BE2C (cell line): ENCODE results near the gene TMCC2.
"Not testable (repeated sequence)": the region's sequence is repeated elsewhere in the genome, so short reads cannot be mapped to it uniquely, and the experiment has no call there.

Source experiments
- DNase-seq: peaks from one replicate; pipeline ENCODE4 v3.0.0-alpha.2; 2020
- H3K27me3 ChIP-seq: fragments of 250-450 bp; sonication (Bioruptor Pico); 2 replicates; pipeline ENCODE4 v1.5.1; 2020; ENCODE audit warnings: mild to moderate bottlenecking
- H3K36me3 ChIP-seq: fragments of 250-450 bp; sonication (Bioruptor Pico); 2 replicates; pipeline ENCODE4 v1.5.1; 2020; ENCODE audit warnings: mild to moderate bottlenecking
- H3K4me1 ChIP-seq: fragments of 250-450 bp; sonication (Bioruptor Pico); 2 replicates; pipeline ENCODE4 v1.5.1; 2020
- H3K4me3 ChIP-seq: 2 replicates; pipeline ENCODE4 v1.5.1; 2011; ENCODE audit warnings: low read depth, low read length
- H3K9me3 ChIP-seq: fragments of 250-450 bp; sonication (Bioruptor Pico); 2 replicates; pipeline ENCODE4 v1.5.1; 2020
- TF ChIP-seq, protein P1 (sequence below): IDR thresholded peaks from 2 replicates; pipeline ENCODE4 v1.5.1; 2012; ENCODE audit warnings: mild to moderate bottlenecking, low read depth, low read length

TMCC2 gene

GRCh38 chr1:205274041-205274691, 46.4 kb downstream of the TMCC2 start:
- Histone ChIP-seq H3K9me3 (no peaks in the 10 kb centered on the region), H3K36me3 (no peaks in the 10 kb centered on the region), H3K4me3 (no peak overlapping the region), H3K4me1 (no peaks in the 10 kb centered on the region; the same call in 1 of the 2 replicates), H3K27me3 (no peaks in the 10 kb centered on the region)
- DNase-seq, result no peak
- TF ChIP-seq, protein P1, sequence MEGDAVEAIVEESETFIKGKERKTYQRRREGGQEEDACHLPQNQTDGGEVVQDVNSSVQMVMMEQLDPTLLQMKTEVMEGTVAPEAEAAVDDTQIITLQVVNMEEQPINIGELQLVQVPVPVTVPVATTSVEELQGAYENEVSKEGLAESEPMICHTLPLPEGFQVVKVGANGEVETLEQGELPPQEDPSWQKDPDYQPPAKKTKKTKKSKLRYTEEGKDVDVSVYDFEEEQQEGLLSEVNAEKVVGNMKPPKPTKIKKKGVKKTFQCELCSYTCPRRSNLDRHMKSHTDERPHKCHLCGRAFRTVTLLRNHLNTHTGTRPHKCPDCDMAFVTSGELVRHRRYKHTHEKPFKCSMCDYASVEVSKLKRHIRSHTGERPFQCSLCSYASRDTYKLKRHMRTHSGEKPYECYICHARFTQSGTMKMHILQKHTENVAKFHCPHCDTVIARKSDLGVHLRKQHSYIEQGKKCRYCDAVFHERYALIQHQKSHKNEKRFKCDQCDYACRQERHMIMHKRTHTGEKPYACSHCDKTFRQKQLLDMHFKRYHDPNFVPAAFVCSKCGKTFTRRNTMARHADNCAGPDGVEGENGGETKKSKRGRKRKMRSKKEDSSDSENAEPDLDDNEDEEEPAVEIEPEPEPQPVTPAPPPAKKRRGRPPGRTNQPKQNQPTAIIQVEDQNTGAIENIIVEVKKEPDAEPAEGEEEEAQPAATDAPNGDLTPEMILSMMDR, result no peak

- Histone ChIP-seq H3K9me3 (no peaks in the 10 kb centered on the region), H3K36me3 (no peaks in the 10 kb centered on the region), H3K4me1 (no peaks in the 10 kb centered on the region; the same call in 1 of the 2 replicates), H3K4me3 (no peak overlapping the region), H3K27me3 (no peaks in the 10 kb centered on the region)
- TF ChIP-seq, protein P1, result no peak
- DNase-seq, result no peak
Measured at GRCh38 chr1:205275133-205275532, 47.4 kb downstream of the TMCC2 start.

- no peaks in the 10 kb centered on the region; the same call in 1 of the 2 replicates for H3K4me1 ChIP-seq
- TF ChIP-seq, protein P1, result no peak
Measured at GRCh38 chr1:205275916-205276688, 48.4 kb downstream of the TMCC2 start.

DNA sequence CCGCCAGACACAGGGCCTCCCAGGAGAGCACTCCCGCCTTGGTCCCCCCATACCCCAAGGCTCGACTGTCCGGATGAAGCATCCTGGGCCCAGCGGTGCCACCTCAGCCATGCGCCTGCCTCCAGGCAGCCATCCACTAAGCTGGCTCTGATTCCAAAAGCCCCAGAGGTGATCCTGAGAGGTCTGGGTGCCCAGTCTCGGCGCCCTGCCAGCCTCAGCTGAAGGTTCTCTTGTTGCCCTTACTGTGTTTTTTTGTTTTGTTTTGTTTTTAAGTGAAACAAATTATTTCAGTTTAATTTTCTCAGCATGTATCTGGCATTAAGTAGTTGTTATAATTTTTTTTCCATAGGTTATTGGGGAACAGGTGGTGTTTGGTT, 48.9 kb downstream of the TMCC2 start:
- no peaks in the 10 kb centered on the region for H3K36me3 ChIP-seq
- H3K4me1 ChIP-seq, result no peaks in the 10 kb centered on the region; the same call in 1 of the 2 replicates
- H3K9me3 ChIP-seq, result no peaks in the 10 kb centered on the region
- DNase-seq, result no peak
- no peak overlapping the region for H3K4me3 ChIP-seq
- H3K27me3 ChIP-seq, result no peaks in the 10 kb centered on the region
- TF ChIP-seq, protein P1, result no peak

More at GRCh38 chr1:205275916-205276688, 48.4 kb downstream of the TMCC2 start:
- H3K36me3 ChIP-seq, result no peaks in the 10 kb centered on the region
- H3K27me3 ChIP-seq, result no peaks in the 10 kb centered on the region
- no peak overlapping the region for H3K4me3 ChIP-seq
- DNase-seq, result no peak
- no peaks in the 10 kb centered on the region for H3K9me3 ChIP-seq

DNA sequence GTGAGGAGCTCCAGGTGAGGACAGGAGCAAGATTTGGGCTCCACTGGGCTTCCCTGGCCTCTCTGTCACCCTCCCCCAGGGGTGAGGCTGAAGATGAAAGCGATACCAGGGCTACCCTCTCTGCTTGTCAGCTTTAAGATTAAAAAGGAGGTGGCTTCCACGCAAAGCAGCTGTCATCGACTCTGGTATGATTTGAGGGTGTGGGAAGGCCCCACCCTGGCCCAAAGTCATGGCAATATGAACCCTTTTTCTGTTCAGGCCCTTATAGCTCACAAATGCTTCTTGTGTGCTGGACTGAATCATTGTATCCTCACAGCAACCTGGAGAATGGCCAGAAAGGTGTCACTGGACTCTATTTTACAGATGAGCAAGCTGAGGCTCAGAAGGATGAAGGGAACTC, 52.2 kb downstream of the TMCC2 start:
- Histone ChIP-seq H3K36me3 (no peaks in the 10 kb centered on the region), H3K9me3 (no peaks in the 10 kb centered on the region), H3K4me3 (no peak overlapping the region), H3K4me1 (peaks cover 7% of the 10 kb centered on the region), H3K27me3 (no peaks in the 10 kb centered on the region)
- DNase-seq, result no peak
- TF ChIP-seq, protein P1, result no peak

DNA sequence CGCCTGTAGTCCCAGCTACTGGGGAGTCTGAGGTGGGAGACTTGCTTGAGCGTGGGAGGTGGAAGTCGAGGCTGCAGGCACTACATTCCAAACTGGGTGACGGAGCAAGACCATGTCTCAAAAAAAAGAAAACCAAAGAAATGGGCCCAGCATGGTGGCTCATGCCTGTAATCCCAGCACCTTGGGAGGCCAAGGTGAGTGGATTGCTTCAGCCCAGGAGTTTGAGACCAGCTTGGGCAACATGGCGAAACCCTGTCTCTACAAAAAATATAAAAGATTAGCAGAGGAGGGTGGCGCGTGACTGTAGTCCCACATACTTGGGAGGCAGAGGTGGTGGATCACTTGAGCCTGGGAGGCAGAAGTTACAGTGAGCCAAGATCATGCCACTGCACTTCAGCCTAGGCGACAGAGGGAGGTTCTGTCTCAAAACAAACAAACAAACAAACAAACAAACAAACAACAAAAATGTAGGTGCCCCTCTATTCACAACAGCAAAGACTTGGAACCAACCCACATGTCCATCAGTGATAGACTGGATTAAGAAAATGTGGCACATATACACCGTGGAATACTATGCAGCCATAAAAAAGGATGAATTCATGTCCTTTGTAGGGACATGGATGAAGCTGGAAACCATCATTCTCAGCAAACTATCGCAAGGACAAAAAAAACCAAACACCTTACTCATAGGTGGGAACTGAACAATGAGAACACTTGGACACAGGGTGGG, 53.1 kb downstream of the TMCC2 start:
- H3K27me3 ChIP-seq, H3K9me3 ChIP-seq, H3K4me3 ChIP-seq, H3K36me3 ChIP-seq, DNase-seq: not testable (repeated sequence)
- peaks cover 12% of the 10 kb centered on the region for H3K4me1 ChIP-seq
